GM19468 (cell line): ENCODE measurements around the gene MFSD6L.

Experiments
- ATAC-seq: cut with Tn5 transposase; IDR thresholded peaks from one replicate; pipeline ENCODE4 v1.9.1; 2021; ENCODE audit warnings: mild to moderate bottlenecking, moderate library complexity, moderate number of reproducible peaks; ENCODE audit not compliant: unreplicated experiment; ENCODE audit errors: extremely low read depth

Gene MFSD6L

DNA sequence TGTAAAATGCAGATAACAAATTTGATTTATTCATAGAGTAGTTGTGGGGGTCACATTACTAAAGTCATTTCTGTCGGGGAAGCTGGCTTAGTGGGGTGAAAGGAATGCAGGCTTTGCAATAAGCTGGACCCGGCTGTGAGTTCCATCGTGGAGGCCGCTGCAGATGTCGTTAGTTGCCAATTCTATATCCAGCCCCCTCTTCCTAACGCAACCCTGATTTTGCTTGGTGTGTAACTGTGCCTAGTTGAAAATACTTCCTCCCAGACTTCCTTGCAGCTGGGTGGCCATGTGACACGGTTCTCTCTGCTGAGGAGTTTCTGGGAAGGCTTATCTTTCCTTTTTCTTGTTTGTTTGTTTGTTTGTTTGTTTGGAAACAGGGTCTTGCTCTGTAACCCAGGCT, 4.5 kb downstream of the MFSD6L start:
- no peak for ATAC-seq

DNA sequence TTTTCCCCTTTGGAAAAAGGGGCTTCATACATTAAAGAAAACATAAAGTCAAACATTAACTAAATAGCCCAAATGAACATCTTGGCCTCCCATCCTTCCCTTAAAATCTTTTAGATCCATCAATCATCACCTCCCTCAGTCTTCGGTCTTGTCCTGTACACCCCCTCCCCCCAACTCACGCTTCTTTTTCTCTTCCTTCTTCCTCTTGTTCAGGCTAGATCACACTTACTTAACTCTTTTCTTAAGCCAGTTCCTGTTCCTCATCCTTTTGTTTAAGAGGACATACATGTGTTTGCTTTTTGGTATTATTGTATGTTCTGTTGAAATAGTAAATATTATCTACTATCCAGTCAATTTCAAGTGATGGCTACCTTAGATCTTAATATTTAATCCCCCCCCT, 5.5 kb downstream of the MFSD6L start:
- no peak for ATAC-seq

DNA sequence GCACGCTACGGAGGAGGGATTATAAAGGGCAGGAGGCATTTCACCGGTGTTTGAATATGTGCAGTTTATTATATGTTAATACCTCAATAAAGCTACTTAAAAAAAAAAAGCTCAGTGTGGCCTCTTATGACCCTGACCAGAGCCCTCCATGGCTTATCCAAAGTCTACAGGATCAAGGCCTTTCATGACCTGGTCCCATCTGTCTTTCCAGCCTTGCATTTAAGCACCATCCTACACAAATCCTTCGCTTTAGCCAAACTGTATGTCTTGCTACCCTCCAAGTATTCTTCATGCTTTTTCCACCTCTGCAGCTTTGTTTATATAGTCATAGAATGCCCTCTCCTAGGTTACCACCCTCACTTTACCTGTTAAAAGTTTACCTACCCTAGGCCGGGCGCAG, 6.5 kb downstream of the MFSD6L start:
- no peak for ATAC-seq

DNA sequence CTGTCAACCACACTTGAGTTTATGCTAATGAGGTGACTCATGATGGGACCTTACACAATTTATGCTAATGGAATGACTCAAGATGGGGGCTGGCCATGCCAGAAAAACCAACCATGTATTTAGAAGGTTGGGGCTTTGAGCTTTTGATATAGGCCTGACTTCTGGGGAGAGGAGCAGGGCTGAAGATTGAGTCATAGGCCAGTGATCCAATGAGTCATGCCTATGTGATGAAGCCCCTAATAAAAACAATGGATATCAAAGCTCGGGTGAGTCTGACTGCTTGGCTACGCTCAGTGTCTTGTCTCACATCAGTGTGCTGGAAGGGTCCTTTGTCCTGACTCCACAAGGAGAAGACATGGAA, 7.3 kb downstream of the MFSD6L start:
- ATAC-seq: no peak

DNA sequence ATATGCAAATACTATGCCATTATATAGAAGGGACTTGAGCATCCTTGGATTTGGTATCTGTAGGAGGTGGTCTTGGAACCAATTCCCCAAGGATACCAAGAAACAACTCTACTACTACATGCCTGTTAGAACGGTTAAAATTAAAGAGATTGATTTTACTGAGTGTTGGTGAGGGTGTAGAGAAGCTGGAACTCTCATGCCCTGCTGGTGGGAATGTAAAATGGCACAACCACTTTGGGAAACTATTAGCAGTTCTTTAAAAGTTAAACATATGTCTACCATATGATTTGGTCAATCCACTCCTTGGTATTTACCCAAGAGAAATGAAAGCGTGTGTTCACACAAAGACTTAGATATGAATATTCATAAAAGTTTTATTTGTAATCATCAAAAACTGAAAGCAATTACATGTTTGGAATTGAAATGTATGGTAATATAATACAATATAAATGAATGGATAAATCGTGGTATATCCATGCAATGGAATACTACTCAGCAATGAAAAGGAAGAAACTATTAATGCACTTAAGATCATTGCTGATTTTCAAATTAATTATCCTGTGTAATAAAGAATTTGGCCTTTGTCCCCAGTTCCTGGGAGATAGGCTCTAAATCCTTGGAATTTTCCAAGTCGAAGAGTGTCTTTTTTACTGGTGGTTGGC, 7.8 kb downstream of the MFSD6L start:
- no peak for ATAC-seq

DNA sequence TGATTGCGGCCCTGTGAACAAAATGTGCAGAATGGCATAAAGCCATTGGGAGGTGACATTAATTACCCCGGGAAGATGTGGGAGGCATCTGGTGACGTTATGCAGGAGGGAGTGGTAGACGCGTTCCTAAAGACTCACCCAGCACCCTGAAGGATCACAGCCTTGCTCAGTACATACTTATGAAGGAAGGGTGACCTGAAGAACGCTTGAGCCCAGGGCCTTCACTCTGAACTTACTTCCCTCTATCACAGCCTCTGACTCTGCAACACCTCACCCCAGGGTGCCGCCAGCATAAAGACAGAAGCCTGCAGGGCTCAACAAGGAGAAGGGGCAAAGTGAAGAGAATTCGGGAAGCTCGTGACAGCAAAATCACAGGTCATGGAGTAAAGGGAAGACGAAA, 9.4 kb downstream of the MFSD6L start:
- no peak for ATAC-seq

DNA sequence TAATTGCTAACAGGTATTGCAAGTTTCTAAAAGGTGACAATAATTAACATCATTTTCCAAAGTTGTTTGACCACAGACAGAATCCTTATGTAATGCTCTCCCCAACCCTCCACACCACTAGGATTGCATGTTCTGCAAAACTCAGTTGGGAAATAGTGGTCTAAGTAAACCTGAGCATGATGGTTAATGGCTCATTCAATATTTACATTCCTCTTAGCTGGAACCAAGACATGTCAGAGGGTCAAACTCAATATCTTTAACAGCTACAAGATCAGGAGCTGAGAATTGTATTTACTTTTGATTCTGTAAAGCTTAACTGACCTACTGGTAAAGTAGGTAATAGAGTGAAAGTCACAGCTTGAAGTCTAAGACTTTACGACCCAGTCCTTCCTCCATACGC, 10.2 kb downstream of the MFSD6L start:
- no peak for ATAC-seq

DNA sequence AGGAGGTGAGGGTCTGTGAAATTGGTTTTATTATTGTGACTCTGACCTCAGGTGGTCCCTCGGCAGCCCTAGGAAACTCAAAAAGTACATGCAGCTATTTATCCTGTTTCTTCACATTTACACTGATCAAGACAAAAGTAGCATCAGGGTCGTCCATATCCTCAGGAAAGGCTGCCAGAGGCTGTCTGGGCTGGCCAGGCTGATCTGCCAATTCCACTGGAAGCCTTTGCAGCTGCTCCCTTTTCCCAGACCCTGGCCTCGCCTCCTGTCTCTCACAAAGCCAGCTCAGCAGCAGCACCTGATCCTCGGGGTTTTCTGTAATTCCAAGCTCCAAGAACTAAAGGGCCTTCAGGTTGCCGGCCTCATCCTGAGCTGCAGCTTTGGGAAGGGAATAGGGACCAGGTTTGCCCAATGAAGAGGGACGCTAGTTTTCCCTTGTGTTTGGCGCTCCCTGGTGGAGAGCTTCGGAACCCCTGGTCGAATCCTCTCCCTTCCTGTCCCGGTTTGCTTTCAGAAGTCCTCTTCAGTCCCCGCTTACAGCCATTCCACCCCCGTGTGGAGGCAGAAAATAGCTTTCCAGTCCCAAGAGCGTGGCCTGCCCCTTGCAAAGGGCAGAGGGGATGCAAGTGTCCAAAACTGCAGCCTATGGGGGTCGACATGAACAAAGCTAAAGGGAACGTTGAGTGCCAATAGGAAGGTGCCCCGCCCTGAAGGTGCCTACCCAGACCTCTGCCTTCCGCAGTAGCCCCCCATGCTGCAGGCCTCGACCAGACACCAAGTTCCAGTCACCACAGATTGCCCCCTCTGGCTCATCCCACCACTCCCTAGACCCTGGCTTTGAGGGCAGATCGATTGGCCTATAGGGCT, 13.4 kb downstream of the MFSD6L start:
- ATAC-seq: no peak

DNA sequence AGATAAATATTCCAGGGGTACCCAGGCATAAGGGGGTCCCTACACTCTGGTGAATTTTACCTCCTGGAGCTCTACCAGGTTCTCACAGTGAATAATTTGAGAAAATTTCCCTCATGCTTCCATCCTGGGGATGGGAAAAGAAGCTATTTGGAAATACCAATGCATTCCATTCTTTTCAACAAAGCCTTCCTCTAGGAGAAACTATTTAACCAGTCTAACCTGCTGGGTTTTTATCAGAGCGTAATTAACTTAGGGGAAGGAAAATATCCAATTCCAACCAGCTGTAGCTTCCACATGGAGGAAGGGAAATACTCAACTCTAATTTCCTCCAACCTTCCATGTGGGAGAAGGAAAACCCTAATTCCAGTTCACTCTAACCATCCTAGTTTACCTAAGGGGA, 17.0 kb downstream of the MFSD6L start:
- no peak for ATAC-seq

DNA sequence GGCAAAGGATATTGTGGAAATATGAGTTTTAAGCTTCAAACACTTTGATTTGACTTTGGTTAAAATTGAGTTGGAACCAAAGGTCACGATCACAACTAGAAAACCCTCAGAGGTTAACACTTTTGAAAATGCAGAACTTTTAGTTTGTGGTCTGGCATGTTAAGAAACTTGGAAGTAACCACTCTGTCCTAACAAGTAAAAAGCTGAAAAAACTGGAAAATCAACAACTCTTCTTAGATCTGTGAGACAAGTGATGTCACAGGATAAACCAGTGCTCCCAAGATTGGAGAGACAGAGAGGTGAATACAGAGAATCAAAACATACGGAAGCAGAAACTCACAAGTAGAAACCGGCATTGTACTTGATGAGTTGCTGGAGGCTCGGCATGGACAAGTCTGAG, 17.4 kb downstream of the MFSD6L start:
- no peak for ATAC-seq

DNA sequence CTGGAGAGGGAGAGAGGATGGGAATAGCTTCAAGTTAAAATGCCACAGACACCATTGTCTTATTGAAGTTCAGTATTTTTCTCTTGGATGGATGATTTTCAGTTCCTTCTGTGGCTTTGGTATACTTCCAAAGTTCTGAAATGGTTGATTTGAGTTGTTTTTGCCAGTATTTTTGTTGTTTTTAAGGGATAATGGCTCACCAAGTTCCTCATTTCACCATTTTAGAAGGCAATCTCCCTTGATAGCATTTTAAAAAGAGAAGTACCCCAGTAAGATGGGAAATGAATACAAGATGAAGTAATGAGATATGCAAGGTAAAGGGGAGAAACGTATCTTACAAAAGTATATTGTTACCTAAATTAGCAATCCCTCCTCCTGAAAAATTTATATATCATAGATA, 22.3 kb downstream of the MFSD6L start:
- no peak for ATAC-seq

DNA sequence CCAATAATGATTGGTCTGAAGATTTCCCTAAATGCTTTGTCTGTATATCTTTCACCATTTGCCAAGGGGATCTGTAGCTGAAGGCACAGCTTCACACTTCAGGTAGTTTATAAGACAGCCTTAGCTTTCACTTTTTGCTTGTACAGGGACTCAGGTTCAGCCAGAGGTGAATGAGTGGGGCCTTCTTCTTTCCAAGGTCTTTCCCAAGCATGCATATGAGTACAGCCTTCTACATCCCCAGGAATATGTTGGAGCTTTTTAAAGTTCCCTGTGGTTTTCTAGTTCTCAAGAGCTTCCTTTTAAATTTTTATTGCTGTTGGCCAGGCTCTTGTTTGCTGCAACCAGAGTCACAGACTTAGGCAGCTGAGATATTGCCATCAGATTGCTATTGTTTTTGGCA, 22.9 kb downstream of the MFSD6L start:
- no peak for ATAC-seq

DNA sequence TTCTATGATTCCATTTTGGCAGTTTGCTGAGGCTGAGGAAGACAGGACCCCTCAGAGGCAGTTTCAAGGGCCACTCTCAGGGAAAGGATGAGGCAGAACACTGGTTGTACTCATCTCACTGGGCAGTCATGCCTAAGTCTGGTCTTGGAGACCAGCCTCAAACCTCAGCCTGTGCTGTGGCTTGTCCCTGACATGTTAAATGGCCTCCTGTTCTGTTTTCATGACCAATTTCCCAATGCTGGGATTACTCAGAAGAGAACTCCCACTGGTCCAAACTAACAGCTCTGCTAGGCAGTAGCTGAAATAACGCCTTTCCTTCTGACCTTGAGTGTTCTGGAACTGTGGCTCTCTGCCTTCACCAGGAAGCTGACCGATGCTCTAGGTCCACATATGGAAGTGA, 32.4 kb downstream of the MFSD6L start:
- ATAC-seq: no peak

DNA sequence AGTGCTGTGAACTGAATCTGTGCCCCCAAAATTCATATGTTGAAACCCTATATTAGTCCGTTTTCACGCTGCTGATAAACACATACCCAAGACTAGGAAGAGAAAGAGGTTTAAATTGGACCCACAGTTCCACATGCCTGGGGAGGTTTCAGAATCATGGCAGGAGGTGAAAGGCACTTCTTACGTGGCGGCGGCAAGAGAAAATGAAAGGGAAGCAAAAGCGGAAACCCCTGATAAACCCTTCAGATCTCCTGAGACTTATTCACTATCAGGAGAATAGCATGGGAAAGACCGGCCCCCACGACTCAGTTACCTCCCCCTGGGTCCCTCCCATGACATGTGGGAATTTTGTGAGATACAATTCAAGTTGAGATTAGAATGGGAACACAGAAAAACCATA, 37.2 kb downstream of the MFSD6L start:
- no peak for ATAC-seq

DNA sequence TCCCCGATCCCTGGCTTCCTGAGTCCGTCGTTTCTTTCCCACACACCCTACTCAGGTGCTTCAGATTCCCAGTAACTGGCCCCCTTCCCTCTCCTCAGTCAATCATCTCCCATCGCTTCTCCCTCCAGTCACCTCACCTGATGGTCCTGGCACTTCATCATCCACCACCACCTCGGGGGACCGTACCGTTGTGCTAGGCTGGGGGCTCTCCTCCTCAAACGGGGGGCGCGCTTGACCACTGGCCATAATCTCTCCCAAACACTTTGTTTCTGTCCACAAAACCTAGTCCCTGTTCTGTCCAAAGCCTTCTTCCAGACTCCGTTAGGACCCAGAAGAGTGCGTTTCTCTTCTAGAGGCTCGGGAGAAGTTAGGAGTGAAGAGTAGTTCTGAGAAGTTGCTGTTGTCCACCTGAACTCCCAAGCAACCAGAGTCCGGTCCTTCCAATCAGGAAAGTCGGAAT, 41.0 kb downstream of the MFSD6L start, which contains the start of gene SPDYE4:
Gene SPDYE4 (minus strand): TSS at position 410 of the 460 bp plus-strand sequence. CDS start 164 bp downstream, at position 246.
- ATAC-seq: no peak

DNA sequence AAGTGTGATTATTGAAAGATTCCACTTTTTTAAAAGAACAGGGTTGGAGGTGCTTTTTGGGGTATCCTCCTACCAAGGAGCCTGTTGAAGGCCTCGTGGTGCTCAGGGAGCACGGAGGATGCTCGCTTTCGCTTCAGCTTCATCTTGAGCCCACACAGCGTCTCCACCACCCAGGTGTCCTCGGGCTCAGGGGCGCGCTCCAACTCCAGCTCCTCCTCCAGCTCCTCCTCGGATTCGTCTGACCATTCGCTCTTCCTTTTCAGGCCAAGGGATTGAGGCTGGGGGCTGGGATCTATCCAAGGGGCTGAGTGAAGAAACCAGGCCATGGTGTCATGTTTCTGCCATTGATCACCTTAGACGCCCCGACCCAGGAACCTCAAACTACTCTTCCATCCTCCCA, 42.0 kb downstream of the MFSD6L start:
- ATAC-seq: no peak

DNA sequence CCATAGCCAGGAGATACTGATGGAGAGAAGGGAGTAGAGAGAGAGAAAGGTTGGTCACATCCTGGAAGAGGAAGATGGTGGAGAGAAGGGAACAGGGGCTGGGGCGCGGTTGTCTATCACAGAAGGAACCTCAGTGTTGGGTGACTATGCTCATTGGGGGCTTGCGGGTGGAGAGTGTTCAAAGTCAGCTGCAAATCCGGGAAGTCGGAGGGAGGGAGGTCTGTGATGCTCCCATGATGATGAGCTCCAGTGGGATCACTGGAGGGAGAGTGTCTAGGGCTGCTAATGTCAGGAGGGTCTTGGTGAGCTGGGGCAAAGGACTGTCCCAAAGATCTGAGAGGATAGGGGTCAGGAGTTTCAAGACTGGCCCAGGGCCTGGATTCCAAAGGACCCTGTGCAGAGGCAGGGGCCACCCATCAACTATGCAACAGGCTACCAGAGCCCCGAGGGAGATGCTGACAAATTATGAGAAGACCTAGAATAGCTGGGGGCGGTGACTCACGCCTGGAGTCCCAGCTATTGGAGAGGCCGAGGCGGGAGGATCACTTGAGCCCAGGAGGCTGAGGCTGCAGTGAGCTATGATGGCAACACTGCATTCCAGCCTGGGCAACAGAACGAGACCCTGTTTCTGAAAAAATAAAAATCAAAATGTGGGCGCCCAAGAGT, 43.4 kb downstream of the MFSD6L start:
- no peak for ATAC-seq

DNA sequence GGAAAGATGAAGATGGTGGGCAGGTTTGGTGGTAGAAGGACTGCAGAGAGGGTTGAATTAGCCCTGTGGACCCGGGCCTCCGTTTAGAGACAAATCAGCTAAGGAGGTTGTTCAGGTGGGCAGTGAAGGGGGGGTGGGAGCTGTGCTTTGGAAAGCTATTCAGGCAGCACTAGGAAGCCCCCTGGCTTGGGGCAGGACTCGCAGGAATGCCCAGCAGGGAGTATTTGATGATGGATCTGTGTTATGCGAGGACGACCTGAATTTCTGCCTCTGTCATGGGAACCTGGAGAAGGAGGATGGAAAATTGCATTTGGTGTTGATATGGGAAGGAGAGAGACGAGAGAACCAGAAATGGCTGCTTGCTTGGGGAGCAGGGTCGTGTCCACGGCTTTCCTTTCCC, 44.3 kb downstream of the MFSD6L start:
- no peak for ATAC-seq

DNA sequence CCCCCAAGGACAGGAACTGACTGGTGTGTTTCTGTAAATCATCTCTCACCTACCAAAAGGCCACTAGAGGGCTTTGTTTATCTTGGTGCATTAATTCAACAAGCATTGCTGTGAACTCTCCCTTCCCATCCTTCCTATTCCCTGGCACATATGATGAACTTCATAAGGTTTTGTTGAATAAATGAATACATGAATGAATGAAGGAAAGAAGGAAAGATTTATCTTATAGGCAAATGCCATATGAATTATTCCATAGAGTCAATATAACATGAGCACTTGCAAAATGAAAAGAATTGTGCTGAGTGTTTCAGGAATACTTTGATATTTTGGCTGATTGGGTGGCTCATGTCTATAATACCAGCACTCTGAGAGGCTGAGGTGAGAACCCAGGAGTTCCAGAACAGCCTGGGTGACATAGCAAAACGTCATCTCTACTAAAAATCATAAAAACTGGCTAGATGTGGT, 45.2 kb downstream of the MFSD6L start:
- no peak for ATAC-seq

DNA sequence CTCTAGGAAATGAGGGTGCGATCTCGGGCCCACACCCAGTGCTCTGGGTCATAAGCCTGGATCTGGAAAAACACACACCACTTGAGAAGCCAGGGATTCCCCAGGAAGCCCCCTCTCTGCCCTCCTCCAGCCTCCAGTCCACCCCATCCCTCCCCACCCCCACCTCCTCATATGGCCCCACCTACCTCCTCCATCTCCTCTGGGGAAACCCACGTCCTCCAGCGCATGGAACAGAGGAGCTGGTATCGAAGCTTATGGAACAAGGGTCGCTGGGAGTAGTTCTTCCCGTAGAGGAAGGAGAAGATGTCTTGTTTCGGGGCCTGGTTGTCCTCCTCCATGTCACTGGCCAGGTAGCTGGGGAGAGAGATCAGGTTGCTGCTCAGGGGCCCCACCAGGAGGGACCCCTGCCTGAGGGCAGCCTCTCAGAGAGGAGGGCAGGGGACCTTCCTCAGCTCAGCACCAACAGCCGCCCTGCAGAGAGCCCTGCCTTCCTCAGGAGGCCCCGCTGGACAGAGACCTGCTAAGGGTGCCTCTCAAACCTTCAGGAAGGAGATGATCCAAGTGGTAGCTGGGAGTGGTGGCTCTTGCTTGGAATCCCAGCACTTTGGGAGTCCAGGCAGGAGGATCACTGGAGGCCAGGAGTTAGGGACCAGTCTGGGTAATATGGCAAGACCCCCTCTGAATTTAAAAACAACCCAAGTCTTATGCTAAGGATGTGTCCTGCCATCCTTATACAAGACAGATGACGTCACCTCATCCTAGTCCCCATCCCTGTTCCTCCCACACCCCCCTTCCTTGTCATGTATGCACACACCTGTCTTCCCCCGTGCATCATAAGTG, 45.8 kb downstream of the MFSD6L start:
- no peak for ATAC-seq
